Trophoblast cell (in vitro differentiated cells and primary cell): Measurements from ENCODE around the gene ZNF148.

ENCODE experiments used
- DNase-seq, 2 donors: peaks; one replicate each; pipeline ENCODE4 v3.0.0-alpha.2; 2016
- H2AFZ ChIP-seq: 2 replicates; pipeline ENCODE4 v1.6.1; 2013; ENCODE audit warnings: low read length, moderate library complexity, mild to moderate bottlenecking; ENCODE audit not compliant: insufficient read depth, poor library complexity
- H2AK5ac ChIP-seq: 2 replicates; pipeline ENCODE4 v1.6.1; 2013; ENCODE audit warnings: mild to moderate bottlenecking, low read length
- H2BK120ac ChIP-seq: 2 replicates; pipeline ENCODE4 v1.6.1; 2013; ENCODE audit warnings: low read length, mild to moderate bottlenecking, moderate library complexity; ENCODE audit not compliant: insufficient read depth, poor library complexity
- H2BK12ac ChIP-seq: 2 replicates; pipeline ENCODE4 v1.6.1; 2013; ENCODE audit warnings: mild to moderate bottlenecking, low read length, moderate library complexity
- H2BK5ac ChIP-seq: 2 replicates; pipeline ENCODE4 v1.6.1; 2013; ENCODE audit warnings: low read length, low read depth, moderate library complexity, mild to moderate bottlenecking; ENCODE audit not compliant: poor library complexity
- H3K14ac ChIP-seq: 2 replicates; pipeline ENCODE4 v1.6.1; 2013; ENCODE audit warnings: mild to moderate bottlenecking, low read length
- H3K18ac ChIP-seq: 2 replicates; pipeline ENCODE4 v1.6.1; 2013; ENCODE audit warnings: mild to moderate bottlenecking, low read length
- H3K23ac ChIP-seq: 2 replicates; pipeline ENCODE4 v1.6.1; 2013; ENCODE audit warnings: low read length
- H3K27ac ChIP-seq: 2 replicates; pipeline ENCODE4 v1.5.1; 2013; ENCODE audit warnings: low read depth, mild to moderate bottlenecking, inconsistent platforms, low read length, moderate library complexity
- H3K27me3 ChIP-seq: 2 replicates; pipeline ENCODE4 v1.6.1; 2013; ENCODE audit warnings: inconsistent platforms, mild to moderate bottlenecking, low read length, moderate library complexity; ENCODE audit not compliant: insufficient read depth
- H3K36me3 ChIP-seq, 2 experiments: 1 replicate in 1 of 2; 2 replicates in 1 of 2; pipeline ENCODE4 v1.6.1; 2013; ENCODE audit warnings: low read length in 2 of 2, mild to moderate bottlenecking in 2 of 2, moderate library complexity in 1 of 2; ENCODE audit not compliant: insufficient read depth in 2 of 2, control insufficient read depth in 1 of 2
- H3K4ac ChIP-seq: 2 replicates; pipeline ENCODE4 v1.6.1; 2013; ENCODE audit warnings: low read depth, mild to moderate bottlenecking, low read length, moderate library complexity
- H3K4me1 ChIP-seq, 2 experiments: 1 replicate in 1 of 2; 2 replicates in 1 of 2; pipeline ENCODE4 v1.6.1; 2013; ENCODE audit warnings: low read length in 2 of 2, mild to moderate bottlenecking in 2 of 2, moderate library complexity in 1 of 2; ENCODE audit not compliant: insufficient read depth in 2 of 2, control insufficient read depth in 1 of 2
- H3K4me2 ChIP-seq: 2 replicates; pipeline ENCODE4 v1.6.1; 2013; ENCODE audit warnings: inconsistent platforms, mild to moderate bottlenecking, low read length, moderate library complexity
- H3K4me3 ChIP-seq: 2 replicates; pipeline ENCODE4 v1.5.1; 2013; ENCODE audit warnings: mild to moderate bottlenecking, low read depth, low read length, inconsistent platforms
- H3K79me1 ChIP-seq: one replicate; pipeline ENCODE4 v1.6.1; 2013; ENCODE audit warnings: low read length
- H3K79me2 ChIP-seq: 2 replicates; pipeline ENCODE4 v1.6.1; 2013; ENCODE audit warnings: low read length, mild to moderate bottlenecking; ENCODE audit not compliant: control insufficient read depth, insufficient read depth, poor library complexity
- H3K9ac ChIP-seq: 2 replicates; pipeline ENCODE4 v1.6.1; 2013; ENCODE audit warnings: mild to moderate bottlenecking, low read length
- H3K9me3 ChIP-seq: 2 replicates; pipeline ENCODE4 v1.6.1; 2013; ENCODE audit warnings: low read depth, mild to moderate bottlenecking, control low read depth, inconsistent platforms, low read length; ENCODE audit not compliant: insufficient read depth
- H4K12ac ChIP-seq: 2 replicates; pipeline ENCODE4 v1.6.1; 2013; ENCODE audit warnings: low read depth, mild to moderate bottlenecking, low read length, moderate library complexity
- H4K8ac ChIP-seq: 2 replicates; pipeline ENCODE4 v1.6.1; 2013; ENCODE audit warnings: low read depth, mild to moderate bottlenecking, low read length, moderate library complexity
- H4K91ac ChIP-seq: one replicate; pipeline ENCODE4 v1.6.1; 2013; ENCODE audit warnings: low read depth, mild to moderate bottlenecking, low read length, moderate library complexity
- WGBS: extraction: QIAGEN DNeasy Blood & Tissue Kit; methylation state at CpG from one replicate; pipeline ENCODE4 v1.1.7; 2013; ENCODE audit warnings: missing lambda C conversion rate; ENCODE audit not compliant: insufficient read length, insufficient coverage; ENCODE audit errors: extremely low coverage; 5-methylcytosine and 5-hydroxymethylcytosine counted together

ZNF148 gene

DNA sequence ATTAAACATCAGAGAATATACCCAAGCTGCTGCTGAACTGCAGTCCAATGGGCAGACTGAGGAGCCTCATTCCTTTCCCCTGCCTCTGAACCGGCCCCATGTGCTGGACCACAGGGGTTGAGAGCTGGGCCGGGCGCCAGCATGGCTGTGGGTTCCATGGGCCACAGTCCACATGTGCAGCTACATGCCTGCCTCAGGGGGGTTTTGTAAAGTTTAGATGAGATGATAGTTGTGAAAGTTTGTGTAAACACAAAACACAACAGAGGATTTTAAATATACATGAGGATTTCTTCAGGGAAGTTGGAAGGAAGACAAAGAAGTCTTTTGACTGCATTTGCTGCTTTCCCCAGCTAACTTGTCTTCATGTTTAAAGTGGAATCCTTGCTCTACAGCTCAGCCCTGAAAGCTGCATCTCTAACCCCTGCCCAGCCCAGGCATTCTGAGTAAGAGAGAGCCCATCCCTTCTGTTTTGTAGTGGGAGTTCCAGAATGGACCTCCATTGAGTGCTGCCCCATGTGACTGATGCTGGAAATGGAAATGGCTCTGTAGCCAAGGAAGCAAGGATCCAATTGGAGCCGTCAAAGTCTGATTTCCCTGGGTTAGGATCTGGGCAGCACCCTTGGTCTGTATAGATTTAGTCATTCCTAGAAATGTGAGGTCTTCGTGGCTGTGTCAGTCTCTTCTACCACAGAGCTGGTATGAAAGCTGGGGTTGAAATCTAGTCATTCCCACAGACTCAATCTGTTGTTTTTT is 180.1 kb downstream of the ZNF148 start:
- Histone ChIP-seq H3K9ac (no peak overlapping the region), H3K27ac (no peak overlapping the region), H3K79me2 (no peaks in the 10 kb centered on the region), H2AK5ac (no peak overlapping the region), H3K4me2 (no peak overlapping the region), H3K36me3 (no peaks in the 10 kb centered on the region), H4K12ac (no peak overlapping the region), H3K14ac (no peak overlapping the region), H3K18ac (no peak overlapping the region), H4K91ac (no peak overlapping the region), H3K4me3 (no peak overlapping the region), H2BK12ac (no peak overlapping the region), H2AFZ (no peak overlapping the region), H3K23ac (no peak overlapping the region), H3K27me3 (no peaks in the 10 kb centered on the region), H2BK5ac (no peak overlapping the region), H3K9me3 (no peaks in the 10 kb centered on the region), H3K4me1 (peaks cover 5 to 9% of the 10 kb centered on the region in 2 experiments), H3K4ac (no peak overlapping the region), H4K8ac (no peak overlapping the region), H3K79me1 (no peaks in the 10 kb centered on the region), H2BK120ac (no peak overlapping the region)
- WGBS, result no CpG with 5 or more reads among the region's 5 CpGs
- peak; percentile 41 to 82 for DNase-seq

DNA sequence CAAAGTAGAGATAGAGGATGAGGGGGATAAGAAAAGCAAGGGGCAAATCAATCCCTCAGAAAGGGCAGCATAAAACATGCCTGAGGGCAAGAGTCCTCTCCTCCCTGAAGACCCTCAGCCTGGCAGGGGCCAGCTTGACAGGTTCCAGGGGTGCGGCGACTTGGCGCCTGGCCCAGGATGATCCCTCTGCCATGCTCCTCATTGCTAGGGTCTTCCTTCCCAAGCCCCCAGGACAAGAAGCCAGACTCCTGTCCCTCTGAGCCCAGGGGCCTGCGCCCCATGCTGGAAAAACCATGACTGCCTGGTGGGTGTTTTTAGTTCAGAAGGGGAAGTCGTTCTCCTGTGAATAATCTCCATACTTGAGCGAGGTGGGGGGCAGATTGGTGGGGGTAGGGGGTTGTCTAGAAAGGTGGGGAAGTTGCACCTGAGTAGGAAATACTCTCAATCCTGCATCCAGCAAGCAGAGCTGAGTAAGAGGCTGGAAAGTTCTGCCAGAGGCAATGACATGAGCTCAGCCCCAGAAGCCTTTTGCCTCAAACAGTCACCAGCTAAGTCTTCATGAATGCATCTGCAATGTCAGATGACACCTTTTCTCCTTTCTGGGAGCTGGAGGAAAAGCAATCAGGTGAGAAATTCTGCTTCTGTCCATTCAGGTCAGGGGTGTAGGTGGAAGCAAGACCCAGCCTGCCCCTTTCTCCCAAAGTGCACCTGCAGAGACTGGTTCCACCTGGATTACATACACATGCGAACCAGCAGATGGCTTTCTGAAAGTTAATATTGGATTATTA is 180.9 kb downstream of the ZNF148 start:
- Histone ChIP-seq H3K23ac (no peak overlapping the region), H2AFZ (no peak overlapping the region), H4K8ac (no peak overlapping the region), H3K18ac (no peak overlapping the region), H3K79me2 (no peaks in the 10 kb centered on the region), H4K12ac (no peak overlapping the region), H3K36me3 (peaks cover 0 to 1% of the 10 kb centered on the region in 2 experiments), H3K27me3 (no peaks in the 10 kb centered on the region), H3K9ac (no peak overlapping the region), H3K27ac (no peak overlapping the region), H4K91ac (peak overlapping the region; percentile 37), H3K14ac (no peak overlapping the region), H2BK120ac (no peak overlapping the region), H2BK12ac (no peak overlapping the region), H3K4me2 (no peak overlapping the region), H3K4ac (no peak overlapping the region), H2BK5ac (no peak overlapping the region), H3K9me3 (no peaks in the 10 kb centered on the region), H2AK5ac (no peak overlapping the region), H3K79me1 (no peaks in the 10 kb centered on the region), H3K4me1 (peaks cover 5 to 9% of the 10 kb centered on the region in 2 experiments), H3K4me3 (no peak overlapping the region)
- DNase-seq, result peak; percentile 58 to 73
- no CpG with 5 or more reads among the region's 7 CpGs for WGBS

DNA sequence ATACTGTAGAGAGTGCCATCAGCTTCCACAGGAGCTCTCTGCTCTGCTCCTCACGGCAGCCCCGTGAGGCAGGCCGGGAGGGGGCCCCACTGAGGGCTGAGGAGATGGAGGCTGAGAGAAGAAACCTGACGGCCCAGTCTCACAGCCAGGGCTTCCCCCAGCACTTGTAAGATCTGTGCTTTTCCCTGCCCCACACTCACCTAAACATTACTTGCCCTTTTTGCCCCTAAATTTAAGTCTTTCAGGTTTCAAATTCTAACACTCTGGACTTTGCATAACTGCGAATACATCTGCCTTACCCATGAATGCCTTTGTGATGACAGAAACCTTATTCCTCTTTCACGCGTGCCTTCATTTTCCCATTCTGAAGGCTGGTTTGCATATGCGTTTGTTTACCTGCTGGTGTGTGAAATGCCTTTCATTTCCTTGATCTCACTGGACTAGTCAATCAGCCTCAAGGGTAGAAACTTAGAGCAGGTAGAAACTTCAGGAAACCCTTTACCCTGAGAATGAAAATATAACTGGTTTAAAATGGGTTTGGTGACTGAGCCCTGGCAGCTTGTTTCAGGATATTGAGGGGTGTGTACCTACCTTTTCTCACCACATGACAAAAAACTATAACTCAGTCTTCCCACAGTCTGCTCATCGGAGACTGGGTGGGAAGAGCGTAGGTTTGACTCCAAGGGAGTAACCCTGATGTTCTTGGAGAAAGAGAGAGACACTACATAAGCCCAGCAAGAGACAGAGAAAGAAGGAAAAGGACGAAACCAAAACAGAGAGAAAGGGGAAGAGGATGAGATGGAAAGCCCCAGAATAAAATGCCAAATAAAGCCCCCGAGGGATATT is 182.7 kb downstream of the ZNF148 start:
- Histone ChIP-seq H2BK12ac (no peak overlapping the region), H2AFZ (no peak overlapping the region), H2BK120ac (no peak overlapping the region), H2AK5ac (no peak overlapping the region), H3K4ac (no peak overlapping the region), H3K4me1 (peaks cover 5 to 9% of the 10 kb centered on the region in 2 experiments), H3K36me3 (peaks cover 2% of the 10 kb centered on the region in 2 experiments), H3K9me3 (no peaks in the 10 kb centered on the region), H3K27me3 (no peaks in the 10 kb centered on the region), H3K4me2 (no peak overlapping the region), H2BK5ac (no peak overlapping the region), H3K18ac (no peak overlapping the region), H3K9ac (no peak overlapping the region), H4K12ac (no peak overlapping the region), H3K27ac (no peak overlapping the region), H3K14ac (no peak overlapping the region), H3K23ac (no peak overlapping the region), H3K79me1 (no peaks in the 10 kb centered on the region), H4K8ac (peak overlapping the region; percentile 23), H4K91ac (no peak overlapping the region), H3K79me2 (no peaks in the 10 kb centered on the region), H3K4me3 (no peak overlapping the region)
- peak; percentile 55 to 89 for DNase-seq
- WGBS, result no CpG with 5 or more reads among the region's 12 CpGs

DNA sequence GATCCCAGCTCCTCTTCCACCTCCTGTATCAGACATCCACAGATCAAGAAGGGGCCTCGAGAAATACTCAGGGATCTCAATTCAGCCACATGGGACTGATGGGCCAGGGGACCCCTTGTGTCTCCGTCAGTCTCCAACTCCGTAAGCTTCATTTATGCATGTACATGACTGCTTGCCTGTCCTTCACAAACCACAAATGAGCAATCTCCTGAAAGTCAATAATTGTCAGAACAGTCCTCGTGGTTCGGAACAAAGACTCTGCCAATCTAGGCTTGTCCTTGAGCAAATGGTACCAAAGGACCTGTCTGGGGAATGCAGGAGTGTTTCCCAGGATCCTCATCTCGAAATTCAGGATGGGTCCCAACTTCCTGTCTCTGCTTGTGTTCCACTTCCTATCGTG is 183.4 kb downstream of the ZNF148 start:
- H4K91ac ChIP-seq, result no peak overlapping the region
- H3K79me2 ChIP-seq, result no peaks in the 10 kb centered on the region
- no peaks in the 10 kb centered on the region for H3K79me1 ChIP-seq
- H3K23ac ChIP-seq, result no peak overlapping the region
- H3K4me2 ChIP-seq, result no peak overlapping the region
- H3K4ac ChIP-seq, result no peak overlapping the region
- H2BK12ac ChIP-seq, result no peak overlapping the region
- H3K18ac ChIP-seq, result no peak overlapping the region
- no peak overlapping the region for H3K14ac ChIP-seq
- H3K4me3 ChIP-seq, result no peak overlapping the region
- no peaks in the 10 kb centered on the region for H3K9me3 ChIP-seq
- DNase-seq, result no peak
- H4K12ac ChIP-seq, result no peak overlapping the region
- H2AFZ ChIP-seq, result no peak overlapping the region
- no peak overlapping the region for H3K27ac ChIP-seq
- no CpG with 5 or more reads among the region's 7 CpGs for WGBS
- no peak overlapping the region for H3K9ac ChIP-seq
- peaks cover 2% of the 10 kb centered on the region in 2 experiments for H3K36me3 ChIP-seq
- H2BK5ac ChIP-seq, result no peak overlapping the region
- no peaks in the 10 kb centered on the region for H3K27me3 ChIP-seq
- H3K4me1 ChIP-seq, result peaks cover 5 to 9% of the 10 kb centered on the region in 2 experiments
- H2BK120ac ChIP-seq, result no peak overlapping the region
- H2AK5ac ChIP-seq, result no peak overlapping the region
- H4K8ac ChIP-seq, result peak overlapping the region; percentile 23
